Cardiac muscle cell (in vitro differentiated cells and primary cell): ENCODE measurements around the gene ISX. TPM values are rescaled to one million over a fixed set of nuclear protein-coding genes. Genes with fewer than 3 reads are reported as not detected.

Experiments
- DNase-seq, 2 donors: peaks; one replicate each; pipeline versions ENCODE4 v3.0.0 to v3.0.0-alpha.2; 2010 to 2017; ENCODE audit warnings: low read depth in 1 of 2, low spot score in 1 of 2
- H3K27ac ChIP-seq: fragments of 200-600 bp; sonication (generic); 2 replicates; pipeline ENCODE4 v1.5.1; 2016
- H3K27me3 ChIP-seq: fragments of 200-600 bp; sonication (generic); 2 replicates; pipeline ENCODE4 v1.6.0; 2016; ENCODE audit warnings: control low read depth
- H3K36me3 ChIP-seq: fragments of 200-600 bp; sonication (generic); 2 replicates; pipeline ENCODE4 v1.5.1; 2016; ENCODE audit warnings: control low read depth
- H3K4me1 ChIP-seq: fragments of 200-600 bp; sonication (generic); 2 replicates; pipeline ENCODE4 v1.8.1; 2017; ENCODE audit warnings: low read depth, mild to moderate bottlenecking, mixed run types
- H3K4me3 ChIP-seq: fragments of 200-600 bp; sonication (generic); 2 replicates; pipeline ENCODE4 v1.5.1; 2016; ENCODE audit warnings: mild to moderate bottlenecking
- H3K9me3 ChIP-seq: fragments of 200-600 bp; sonication (generic); 2 replicates; pipeline ENCODE4 v1.5.1; 2017; ENCODE audit warnings: low read depth, mild to moderate bottlenecking, control low read depth
- CTCF ChIP-seq: IDR thresholded peaks from 2 replicates; pipeline ENCODE4 v1.5.1; 2012; ENCODE audit warnings: low read depth, mild to moderate bottlenecking, low read length
- polyA plus RNA-seq: library from polyadenylated mRNA; unstranded; fragments of >200 nt; fragmentation: Nextera tagmentation; extraction: Ambion mirVana; gene quantifications from 2 replicates; pipeline ENCODE4 v1.2.1, GENCODE V29; 2016
- total RNA-seq: library from RNA; depleted of rRNA; stranded (reverse); fragments of >200 nt; gene quantifications from 2 replicates; pipeline ENCODE4 v1.2.3, GENCODE V29; 2016

ISX gene
- total and polyA plus RNA-seq, 2 experiments from 2014 or later = not detected

GRCh38 chr22:35114131-35114980 lies 48.4 kb downstream of the ISX start:
- Histone ChIP-seq H3K9me3 (no peaks in the 10 kb centered on the region), H3K27ac (no peak overlapping the region), H3K36me3 (no peaks in the 10 kb centered on the region), H3K4me1 (no peaks in the 10 kb centered on the region), H3K4me3 (no peak overlapping the region), H3K27me3 (no peaks in the 10 kb centered on the region)
- TF ChIP-seq CTCF = no peak
- DNase-seq = no peak

- Histone ChIP-seq H3K4me1 (no peaks in the 10 kb centered on the region), H3K27me3 (no peaks in the 10 kb centered on the region), H3K9me3 (no peaks in the 10 kb centered on the region), H3K27ac (no peak overlapping the region), H3K36me3 (no peaks in the 10 kb centered on the region), H3K4me3 (no peak overlapping the region)
- DNase-seq = no peak
- TF ChIP-seq CTCF = no peak
Observed at GRCh38 chr22:35115515-35115914, 49.6 kb downstream of the ISX start.

GRCh38 chr22:35116269-35116668 lies 50.3 kb downstream of the ISX start:
- Histone ChIP-seq H3K27ac (no peak overlapping the region), H3K4me1 (no peaks in the 10 kb centered on the region), H3K4me3 (no peak overlapping the region), H3K27me3 (no peaks in the 10 kb centered on the region), H3K36me3 (no peaks in the 10 kb centered on the region), H3K9me3 (no peaks in the 10 kb centered on the region)
- no peak for DNase-seq
- no peak for TF ChIP-seq CTCF

GRCh38 chr22:35116817-35117216 lies 50.9 kb downstream of the ISX start:
- no peaks in the 10 kb centered on the region for H3K36me3 ChIP-seq
- H3K27me3 ChIP-seq = no peaks in the 10 kb centered on the region
- H3K27ac ChIP-seq = no peak overlapping the region
- no peaks in the 10 kb centered on the region for H3K4me1 ChIP-seq
- H3K9me3 ChIP-seq = no peaks in the 10 kb centered on the region
- DNase-seq = no peak
- TF ChIP-seq CTCF = no peak
- no peak overlapping the region for H3K4me3 ChIP-seq

GRCh38 chr22:35119494-35119893 lies 53.5 kb downstream of the ISX start:
- H3K4me1 ChIP-seq = peaks cover 8% of the 10 kb centered on the region
- H3K27me3 ChIP-seq = no peaks in the 10 kb centered on the region
- DNase-seq = no peak
- H3K27ac ChIP-seq = no peak overlapping the region
- H3K9me3 ChIP-seq = no peaks in the 10 kb centered on the region
- no peak for TF ChIP-seq CTCF
- H3K36me3 ChIP-seq = no peaks in the 10 kb centered on the region
- H3K4me3 ChIP-seq = no peak overlapping the region
